Measurements from ENCODE around the gene ACSS3. TPM values are rescaled to one million over a fixed set of nuclear protein-coding genes. Genes with fewer than 3 reads are reported as not detected.

ACSS3 gene
- total and polyA plus RNA-seq, 10 of the 15 experiments (the other 5 are each of a cell fraction or from before 2014, with no cell fraction given): 0.06 to 0.31 TPM; not detected in 8

DNA sequence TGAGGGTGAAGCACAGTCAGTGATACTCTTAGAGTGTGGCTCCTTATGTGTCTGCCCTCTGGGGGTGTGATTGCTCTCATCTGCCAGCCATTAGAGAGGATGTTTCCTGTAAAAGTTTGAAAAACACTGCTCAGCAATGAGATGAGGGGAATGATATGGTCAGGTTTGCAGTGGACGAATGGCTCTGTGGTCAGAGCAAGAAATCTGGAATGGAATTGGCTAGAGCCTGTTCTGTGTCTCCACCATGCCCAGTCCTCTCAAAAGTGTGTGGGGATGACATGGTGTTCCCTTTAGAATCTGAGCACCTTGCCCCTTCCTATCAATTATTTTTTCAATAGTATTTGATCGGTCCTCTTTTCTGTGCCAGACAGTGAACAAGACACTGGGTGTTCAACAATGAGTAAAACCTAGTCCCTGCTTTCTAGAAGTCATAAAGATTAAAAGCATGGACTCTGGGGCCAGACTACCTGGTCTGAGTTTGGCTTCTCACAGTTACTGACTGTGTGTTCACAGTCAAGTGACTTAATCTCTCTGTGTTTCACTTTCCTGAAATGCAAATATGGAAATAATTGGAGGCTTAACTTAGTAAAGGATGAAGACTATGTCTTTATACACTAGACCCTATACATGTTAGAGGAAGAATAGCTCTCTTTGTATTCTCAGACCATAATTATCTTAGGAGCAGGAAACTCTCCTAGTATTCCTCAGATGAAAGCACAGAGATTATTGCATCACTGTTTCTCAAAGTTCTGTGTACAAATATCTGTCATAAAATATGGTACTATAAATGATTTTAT is 1.6 kb downstream of the ACSS3 start (continued):
- TF ChIP-seq ETV6 (conservative IDR thresholded peaks at IDR 0.05 in 1 of 2, IDR thresholded peaks at IDR 0.05 in 1 of 2; ENCODE audit: borderline replicate concordance in 1 of 2, low read depth in 1 of 2) (no peak), NRF1 (conservative IDR thresholded peaks at IDR 0.05; ENCODE audit: low read depth, low read length) (no peak)

DNA sequence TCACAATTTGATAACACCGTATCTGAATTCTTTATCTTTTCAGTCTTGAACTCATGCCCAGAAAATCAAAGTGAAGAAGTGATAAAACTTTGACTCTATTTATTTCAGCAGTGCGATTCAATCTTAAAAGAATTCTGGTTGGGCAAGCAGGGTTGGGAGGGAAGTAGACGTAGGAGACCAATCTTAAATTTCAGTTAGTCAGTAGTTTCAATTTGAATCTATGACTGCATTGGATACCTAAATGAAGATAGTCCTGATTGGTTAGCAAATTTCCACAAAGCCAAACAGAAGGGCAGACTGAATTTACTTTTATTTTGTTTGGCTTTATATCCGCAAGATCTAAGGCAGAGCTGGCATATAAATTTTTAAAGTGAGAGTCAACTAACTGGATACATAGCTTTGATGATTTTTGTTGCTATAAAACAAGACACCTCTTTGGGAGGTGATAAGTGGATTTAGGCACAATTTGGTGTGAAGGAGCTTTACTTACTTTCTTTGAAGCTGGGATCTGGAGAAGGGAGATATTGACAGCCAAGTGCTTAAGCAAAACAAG is 2.6 kb downstream of the ACSS3 start:
- CTCF ChIA-PET: no interaction called here
- ATAC-seq: no peak
- peaks cover 2 to 4% of the 10 kb centered on the region in 2 experiments; a peak in 3 of 4 replicates for H3K27me3 ChIP-seq (replicated peaks in 1 of 2; ENCODE audit: control insufficient read depth in 2 of 2, insufficient read depth in 2 of 2, low read length in 1 of 2)
- TF ChIP-seq TCF3 (IDR thresholded peaks at IDR 0.05; ENCODE audit: borderline replicate concordance, insufficient read depth, low read depth, low read length) (no peak), NR2C1 (IDR thresholded peaks at IDR 0.05) (no peak), SREBF2 (IDR thresholded peaks at IDR 0.05; ENCODE audit: low read length) (no peak), MEF2B (IDR thresholded peaks at IDR 0.05; ENCODE audit: partially characterized antibody, poor library complexity, severe bottlenecking) (no peak), RAD21 (IDR thresholded peaks at IDR 0.05; ENCODE audit: insufficient read depth, low read depth, low read length) (no peak), POLR2AphosphoS5 (IDR thresholded peaks at IDR 0.05; ENCODE audit: low read length) (no peak), SMAD1 (IDR thresholded peaks at IDR 0.05; ENCODE audit: low read depth, partially characterized antibody) (no peak), BRCA1 (IDR thresholded peaks at IDR 0.05; ENCODE audit: low read depth, low read length) (no peak), SMC3 (IDR thresholded peaks at IDR 0.05; ENCODE audit: borderline replicate concordance, low read length) (no peak), ZNF622 (IDR thresholded peaks at IDR 0.05) (no peak), CBX5 (IDR thresholded peaks at IDR 0.05; ENCODE audit: low read depth) (no peak), CHD4 (IDR thresholded peaks at IDR 0.05) (no peak)
- TF ChIP-seq, protein P1, sequence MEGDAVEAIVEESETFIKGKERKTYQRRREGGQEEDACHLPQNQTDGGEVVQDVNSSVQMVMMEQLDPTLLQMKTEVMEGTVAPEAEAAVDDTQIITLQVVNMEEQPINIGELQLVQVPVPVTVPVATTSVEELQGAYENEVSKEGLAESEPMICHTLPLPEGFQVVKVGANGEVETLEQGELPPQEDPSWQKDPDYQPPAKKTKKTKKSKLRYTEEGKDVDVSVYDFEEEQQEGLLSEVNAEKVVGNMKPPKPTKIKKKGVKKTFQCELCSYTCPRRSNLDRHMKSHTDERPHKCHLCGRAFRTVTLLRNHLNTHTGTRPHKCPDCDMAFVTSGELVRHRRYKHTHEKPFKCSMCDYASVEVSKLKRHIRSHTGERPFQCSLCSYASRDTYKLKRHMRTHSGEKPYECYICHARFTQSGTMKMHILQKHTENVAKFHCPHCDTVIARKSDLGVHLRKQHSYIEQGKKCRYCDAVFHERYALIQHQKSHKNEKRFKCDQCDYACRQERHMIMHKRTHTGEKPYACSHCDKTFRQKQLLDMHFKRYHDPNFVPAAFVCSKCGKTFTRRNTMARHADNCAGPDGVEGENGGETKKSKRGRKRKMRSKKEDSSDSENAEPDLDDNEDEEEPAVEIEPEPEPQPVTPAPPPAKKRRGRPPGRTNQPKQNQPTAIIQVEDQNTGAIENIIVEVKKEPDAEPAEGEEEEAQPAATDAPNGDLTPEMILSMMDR (IDR thresholded peaks at IDR 0.05 in 2 of 3, conservative IDR thresholded peaks at IDR 0.05 in 1 of 3; ENCODE audit: control insufficient read depth in 2 of 3, extremely low read depth in 1 of 3, insufficient read depth in 1 of 3, low read depth in 3 of 3, low read length in 3 of 3): no peak
- TF ChIP-seq, protein P2, sequence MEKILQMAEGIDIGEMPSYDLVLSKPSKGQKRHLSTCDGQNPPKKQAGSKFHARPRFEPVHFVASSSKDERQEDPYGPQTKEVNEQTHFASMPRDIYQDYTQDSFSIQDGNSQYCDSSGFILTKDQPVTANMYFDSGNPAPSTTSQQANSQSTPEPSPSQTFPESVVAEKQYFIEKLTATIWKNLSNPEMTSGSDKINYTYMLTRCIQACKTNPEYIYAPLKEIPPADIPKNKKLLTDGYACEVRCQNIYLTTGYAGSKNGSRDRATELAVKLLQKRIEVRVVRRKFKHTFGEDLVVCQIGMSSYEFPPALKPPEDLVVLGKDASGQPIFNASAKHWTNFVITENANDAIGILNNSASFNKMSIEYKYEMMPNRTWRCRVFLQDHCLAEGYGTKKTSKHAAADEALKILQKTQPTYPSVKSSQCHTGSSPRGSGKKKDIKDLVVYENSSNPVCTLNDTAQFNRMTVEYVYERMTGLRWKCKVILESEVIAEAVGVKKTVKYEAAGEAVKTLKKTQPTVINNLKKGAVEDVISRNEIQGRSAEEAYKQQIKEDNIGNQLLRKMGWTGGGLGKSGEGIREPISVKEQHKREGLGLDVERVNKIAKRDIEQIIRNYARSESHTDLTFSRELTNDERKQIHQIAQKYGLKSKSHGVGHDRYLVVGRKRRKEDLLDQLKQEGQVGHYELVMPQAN (conservative IDR thresholded peaks at IDR 0.05): no peak
- TF ChIP-seq, protein P3, sequence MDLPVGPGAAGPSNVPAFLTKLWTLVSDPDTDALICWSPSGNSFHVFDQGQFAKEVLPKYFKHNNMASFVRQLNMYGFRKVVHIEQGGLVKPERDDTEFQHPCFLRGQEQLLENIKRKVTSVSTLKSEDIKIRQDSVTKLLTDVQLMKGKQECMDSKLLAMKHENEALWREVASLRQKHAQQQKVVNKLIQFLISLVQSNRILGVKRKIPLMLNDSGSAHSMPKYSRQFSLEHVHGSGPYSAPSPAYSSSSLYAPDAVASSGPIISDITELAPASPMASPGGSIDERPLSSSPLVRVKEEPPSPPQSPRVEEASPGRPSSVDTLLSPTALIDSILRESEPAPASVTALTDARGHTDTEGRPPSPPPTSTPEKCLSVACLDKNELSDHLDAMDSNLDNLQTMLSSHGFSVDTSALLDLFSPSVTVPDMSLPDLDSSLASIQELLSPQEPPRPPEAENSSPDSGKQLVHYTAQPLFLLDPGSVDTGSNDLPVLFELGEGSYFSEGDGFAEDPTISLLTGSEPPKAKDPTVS (IDR thresholded peaks at IDR 0.05; ENCODE audit: low read depth, low read length): no peak

More for the DNA sequence above, 2.6 kb downstream of the ACSS3 start:
- Histone ChIP-seq H3K9ac (ENCODE audit: control insufficient read depth, insufficient read depth, low read length) (no peak overlapping the region), H3K9me3 (replicated peaks; ENCODE audit: control insufficient read depth, insufficient read depth, low read length) (no peaks in the 10 kb centered on the region), H4K20me1 (ENCODE audit: control insufficient read depth, insufficient read depth) (no peaks in the 10 kb centered on the region), H3K4me2 (ENCODE audit: control insufficient read depth, insufficient read depth) (no peak overlapping the region), H3K4me1 (ENCODE audit: control insufficient read depth, insufficient read depth, low read length) (no peaks in the 10 kb centered on the region), H3K4me3 (no peak overlapping the region), H3K79me2 (ENCODE audit: control insufficient read depth, insufficient read depth, low read length) (no peaks in the 10 kb centered on the region), H3K27ac (ENCODE audit: control insufficient read depth, insufficient read depth) (no peak overlapping the region), H3K36me3 (ENCODE audit: control insufficient read depth in 2 of 2, insufficient read depth in 2 of 2, low read length in 1 of 2) (no peaks in the 10 kb centered on the region), H2AFZ (ENCODE audit: control insufficient read depth, low read depth, low read length) (no peak overlapping the region)
- FAIRE-seq (no peak), DNase-seq (ENCODE audit: low read depth, low spot score) (no peak)
- 47% methylated on average over 4 of the region's 4 CpGs for WGBS (ENCODE audit: insufficient coverage, insufficient replicate concordance, low lambda C conversion rate, missing lambda C conversion rate)
- intact Hi-C loops (cut with micrococcal nuclease; ENCODE audit: unreplicated experiment): no loop called here
- SMC1A ChIA-PET (ENCODE audit: uncharacterized antibody, unreplicated experiment): no interaction called here
- POLR2A ChIA-PET: no interaction called here
- RAD21 ChIA-PET (ENCODE audit: unreplicated experiment): no interaction called here
- in situ Hi-C loops (cut with MboI): no loop called here
- BruUV-seq (replicated peaks): no TSS peak
